ENCODE results near the gene ATP8B3.

The ATP8B3 gene

GRCh38 chr19:1816530-1817298 is 4.6 kb upstream of the ATP8B3 start:
- DNase-seq (ENCODE audit: low read depth in 2 of 2): no peak

GRCh38 chr19:1815605-1816529 is 3.8 kb upstream of the ATP8B3 start:
- DNase-seq (ENCODE audit: low read depth in 2 of 2): no peak

DNA sequence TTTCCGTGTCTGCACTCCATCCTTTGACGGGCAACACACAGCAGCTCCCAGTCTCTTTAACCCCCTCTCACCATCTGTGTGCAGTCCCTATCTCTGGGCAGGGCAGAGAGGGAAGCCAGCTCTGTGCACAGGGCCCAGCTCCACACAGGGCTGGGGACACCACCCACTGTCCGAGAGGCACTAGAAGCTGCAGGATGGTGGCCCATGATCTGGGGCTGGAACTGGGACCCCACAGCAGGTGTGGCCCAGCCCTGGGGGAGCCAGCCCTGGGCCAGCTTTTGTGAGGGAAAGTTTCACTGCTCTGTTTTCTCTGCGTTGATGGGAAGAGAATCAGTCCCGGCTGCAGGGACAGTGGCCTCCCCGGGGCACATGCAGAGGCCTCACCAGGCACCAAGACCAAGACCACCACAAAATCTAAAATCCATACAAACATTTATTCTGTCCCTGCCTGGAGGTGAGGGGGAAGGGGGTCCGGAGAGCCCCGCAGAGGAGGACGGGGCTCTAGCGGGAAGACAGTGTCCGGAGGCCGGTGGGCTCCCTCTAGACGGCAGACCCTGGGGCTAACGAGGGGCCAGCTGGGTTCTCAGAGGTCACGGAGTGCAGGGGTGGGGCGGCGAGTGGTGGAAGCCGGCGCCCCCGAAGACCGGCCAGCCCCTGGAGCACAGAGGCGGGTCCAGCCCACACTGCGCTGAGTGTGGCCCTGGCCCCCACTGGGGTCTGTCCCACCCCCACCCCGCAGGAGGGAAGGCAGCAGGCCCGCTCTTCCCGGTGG is 2.9 kb upstream of the ATP8B3 start:
- no peak for DNase-seq (ENCODE audit: low read depth in 2 of 2)

DNA sequence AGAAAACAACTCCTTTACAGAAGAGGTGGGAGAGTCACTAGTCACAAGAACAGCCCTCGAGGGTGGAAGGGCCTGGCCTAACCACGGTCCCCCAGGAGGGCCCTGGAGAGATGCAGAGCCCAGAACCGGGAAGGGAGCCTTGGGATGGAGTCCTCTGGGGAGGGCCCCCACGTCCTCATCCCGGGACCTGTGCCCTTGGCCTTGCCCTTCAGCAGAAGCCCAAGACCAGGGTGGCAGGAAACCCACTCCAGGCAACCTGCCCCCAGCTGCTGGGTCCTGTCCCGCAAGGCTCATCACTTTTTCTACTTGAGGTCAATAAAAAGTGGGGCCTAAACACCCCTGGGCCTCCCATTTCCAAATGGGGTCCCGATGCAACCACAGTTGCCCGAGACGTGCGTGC is 2.3 kb upstream of the ATP8B3 start:
- DNase-seq (ENCODE audit: low read depth in 2 of 2): no peak

- DNase-seq (ENCODE audit: low read depth in 2 of 2): no peak
These were observed 1.4 kb upstream of the ATP8B3 start for GRCh38 chr19:1813192-1814182.

DNA sequence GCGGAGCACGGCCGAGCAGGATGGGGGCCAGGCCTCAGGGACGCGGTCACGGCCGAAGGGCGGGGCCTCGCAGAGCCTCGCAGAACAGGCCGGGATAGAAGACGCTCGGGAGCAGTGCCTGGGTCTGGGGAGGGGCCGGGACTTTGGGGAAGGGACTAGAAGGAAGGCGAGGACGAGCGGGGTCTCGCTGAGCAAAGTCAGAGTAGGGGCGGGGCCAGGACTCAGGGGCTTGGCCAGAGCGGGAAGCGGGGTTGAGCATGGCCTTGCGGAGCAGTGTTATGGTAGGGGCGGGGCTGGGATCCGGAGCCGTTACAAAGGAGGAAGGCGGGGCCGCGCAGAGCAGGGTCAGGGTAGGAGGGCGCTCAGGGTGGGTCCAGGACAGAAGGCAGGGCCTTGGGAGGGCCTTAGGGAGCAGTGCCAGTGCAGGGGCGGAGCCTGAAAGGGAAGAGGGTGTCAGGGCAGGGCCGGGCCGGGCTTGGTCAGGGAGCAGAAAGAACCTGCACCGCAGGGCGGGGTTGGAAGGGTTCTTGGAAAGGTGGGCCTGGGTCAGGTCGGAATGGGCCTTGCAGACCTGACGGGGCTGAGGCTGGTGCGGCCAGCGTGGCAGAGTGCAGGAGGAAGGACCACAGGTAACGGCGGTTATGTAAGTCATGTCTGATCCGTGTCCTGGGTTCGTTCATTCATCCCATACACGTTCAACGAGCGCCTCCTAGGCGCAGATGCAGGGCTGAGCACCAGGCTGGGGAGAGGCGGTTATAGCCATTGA is 533 bp upstream of the ATP8B3 start:
- DNase-seq (ENCODE audit: low read depth in 2 of 2): peak; percentile 65 to 80

GRCh38 chr19:1811472-1811894 is 593 bp downstream of the ATP8B3 start:
- peak; percentile 23 to 26 for DNase-seq (ENCODE audit: low read depth in 2 of 2)

- DNase-seq (ENCODE audit: low read depth in 2 of 2): no peak
These were observed 1.5 kb downstream of the ATP8B3 start for GRCh38 chr19:1810439-1811160.

GRCh38 chr19:1809678-1810077 is 2.4 kb downstream of the ATP8B3 start:
- no peak for DNase-seq (ENCODE audit: low read depth in 2 of 2)

DNA sequence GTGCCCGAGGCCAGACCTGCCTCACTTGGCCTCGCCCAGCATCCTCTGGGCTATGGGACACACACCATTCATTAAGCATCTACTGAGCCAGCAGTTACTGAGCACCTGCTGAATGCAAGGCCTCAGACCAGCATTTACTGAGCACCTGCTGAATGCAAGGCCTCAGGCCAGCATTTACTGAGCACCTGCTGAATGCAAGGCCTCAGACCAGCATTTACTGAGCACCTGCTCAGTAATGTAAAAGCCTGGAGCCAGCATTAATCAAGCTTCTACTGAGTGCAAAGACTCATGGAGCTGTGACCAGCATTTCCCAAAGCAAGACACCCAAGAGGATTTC is 3.7 kb downstream of the ATP8B3 start:
- DNase-seq (ENCODE audit: low read depth in 2 of 2): no peak

GRCh38 chr19:1807695-1808394 is 4.2 kb downstream of the ATP8B3 start:
- no peak for DNase-seq (ENCODE audit: low read depth in 2 of 2)

DNA sequence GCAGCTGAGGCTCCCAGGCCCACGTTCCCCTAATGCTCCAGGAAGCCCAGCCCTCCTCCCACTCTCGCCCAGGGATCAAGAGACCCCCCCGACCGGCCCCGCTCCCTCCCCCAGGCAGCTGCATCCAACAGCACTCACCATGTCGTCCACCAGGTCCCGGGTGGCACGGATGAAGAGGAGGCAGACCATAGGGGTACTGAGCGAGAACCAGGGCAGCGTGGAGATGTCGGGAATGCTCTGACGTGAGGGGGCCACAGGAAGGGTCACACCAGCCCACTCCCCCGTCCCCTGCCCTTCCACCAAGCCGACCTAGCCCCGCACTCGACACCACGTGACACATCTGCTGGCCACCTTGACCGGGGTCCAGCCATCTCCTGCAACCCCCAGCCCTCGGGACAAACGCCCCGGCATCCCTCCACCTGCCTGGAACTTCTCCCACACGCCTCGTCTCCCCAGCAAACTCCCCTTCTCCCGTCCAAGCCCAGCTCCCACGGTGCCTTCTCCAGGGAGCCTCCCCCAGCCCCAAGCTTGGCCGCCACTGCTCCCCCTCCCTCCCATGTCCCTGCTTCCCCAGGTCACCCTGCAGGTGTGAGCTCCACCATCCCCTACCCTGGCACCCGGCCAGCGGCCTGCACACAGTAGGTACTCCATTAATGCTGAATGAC is 4.9 kb downstream of the ATP8B3 start:
- DNase-seq (ENCODE audit: low read depth in 2 of 2): no peak

DNA sequence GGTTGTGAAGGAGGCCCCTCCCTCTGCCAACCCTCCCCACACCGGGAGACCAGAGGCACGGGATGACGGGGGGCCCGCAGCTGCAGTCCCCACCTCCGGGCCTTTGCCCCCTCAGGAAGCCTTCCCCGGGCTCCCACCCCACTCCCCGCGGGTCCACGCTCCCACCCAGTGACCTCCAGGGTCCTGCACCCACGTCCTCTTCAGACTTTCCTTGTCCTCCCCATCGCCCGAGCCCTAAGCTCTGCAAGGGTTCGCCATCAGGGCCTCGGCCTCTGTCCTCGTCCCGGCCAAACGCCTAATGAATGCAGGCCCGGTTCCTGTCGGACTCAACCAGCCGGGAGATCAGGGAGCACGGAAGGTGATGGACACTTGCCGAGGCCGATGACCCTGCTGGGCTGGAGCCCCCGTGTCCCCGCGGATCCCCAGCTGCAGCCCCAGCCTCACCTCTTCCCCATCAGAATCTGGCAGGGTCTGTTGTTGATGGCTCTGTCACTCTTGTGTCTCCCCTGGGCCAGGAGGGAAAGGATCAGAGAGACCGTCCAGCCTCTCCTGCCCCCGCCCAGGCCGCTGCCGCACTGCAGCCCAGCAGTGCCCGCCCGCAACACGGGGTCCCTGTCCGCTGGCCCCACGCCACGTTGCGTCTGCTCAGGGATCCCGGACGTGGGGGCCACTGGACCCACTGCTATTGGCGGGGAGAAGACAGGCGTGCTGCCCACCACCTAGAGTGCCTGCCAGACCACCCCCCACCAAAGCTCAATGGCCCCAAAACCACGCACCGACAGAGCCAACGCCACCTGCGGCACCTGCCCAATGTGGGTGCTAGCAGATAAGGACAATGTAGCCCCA is 5.7 kb downstream of the ATP8B3 start:
- DNase-seq (ENCODE audit: low read depth in 2 of 2): no peak

DNA sequence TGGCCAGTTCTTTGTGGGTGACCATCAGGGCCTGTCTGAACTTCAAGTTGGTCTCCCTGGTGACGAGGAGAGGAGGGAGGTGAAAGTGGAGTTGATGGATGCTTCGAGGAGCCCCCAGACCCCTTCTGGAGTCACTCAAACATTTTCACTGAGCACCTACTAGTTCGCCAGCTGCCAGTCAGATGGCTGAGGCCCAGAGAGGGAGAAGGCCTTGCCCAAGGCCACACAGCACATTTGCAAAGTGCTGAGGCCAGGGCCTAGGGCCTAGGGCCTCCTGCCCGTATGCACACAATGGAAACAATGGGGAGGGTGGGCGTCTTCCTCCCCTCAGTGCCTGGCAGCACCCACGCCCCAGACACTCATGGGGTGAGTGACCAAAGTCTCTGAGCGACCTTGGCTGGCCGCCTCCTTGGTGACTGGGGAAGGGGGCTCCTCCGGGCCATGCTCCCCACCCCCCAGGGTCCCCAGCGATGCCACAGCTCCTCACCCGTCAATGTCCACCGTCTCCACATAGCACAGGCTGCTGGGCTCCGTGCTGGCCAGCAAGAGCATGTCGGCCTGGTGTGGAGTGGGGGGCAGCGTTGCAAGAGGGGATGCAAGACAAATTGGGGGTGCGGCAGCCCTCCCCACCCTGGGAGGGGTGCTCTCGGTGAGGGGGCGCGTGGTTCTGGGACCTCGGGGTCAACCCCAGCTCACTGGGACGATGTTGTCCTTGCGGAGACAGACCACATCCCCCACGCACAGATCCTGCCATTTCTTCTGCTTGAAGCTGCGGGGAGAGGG is 6.5 kb downstream of the ATP8B3 start:
- no peak for DNase-seq (ENCODE audit: low read depth in 2 of 2)

- DNase-seq (ENCODE audit: low read depth in 2 of 2): no peak
These were observed 7.2 kb downstream of the ATP8B3 start for GRCh38 chr19:1804858-1805257.

DNA sequence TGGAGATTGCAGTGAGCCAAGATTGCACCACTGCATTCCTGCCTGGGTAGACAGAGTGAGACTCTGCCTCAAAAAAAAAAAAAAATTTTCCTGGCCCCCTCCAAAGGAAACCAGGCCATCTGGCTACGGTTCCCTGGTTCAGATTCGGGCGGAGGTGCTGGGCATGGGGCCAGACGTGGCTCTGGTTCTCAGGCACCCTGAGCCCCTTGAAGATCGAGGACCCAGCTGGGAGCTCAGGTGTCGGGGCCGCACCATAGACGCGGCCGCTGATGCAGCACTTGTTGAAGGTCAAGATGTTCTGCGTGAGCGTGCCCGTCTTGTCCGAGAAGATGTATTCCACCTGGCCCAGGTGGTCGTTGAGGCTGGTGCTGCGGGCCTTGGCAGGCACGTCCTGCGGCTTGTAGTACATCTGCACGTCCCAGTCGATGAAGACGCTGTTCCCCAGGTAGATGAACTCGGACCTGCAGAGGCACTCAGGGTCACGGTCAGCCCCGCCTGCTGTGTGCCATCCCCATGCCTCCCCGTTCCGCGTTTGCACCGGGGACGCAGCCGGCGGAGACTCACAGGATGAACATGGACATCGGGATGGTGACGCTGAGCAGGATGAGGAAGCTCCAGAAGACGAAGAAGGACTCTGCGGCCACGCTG is 12.3 kb downstream of the ATP8B3 start:
- no peak for DNase-seq (ENCODE audit: low read depth in 2 of 2)

All from stimulated activated CD4-positive, alpha-beta T cell treated with anti-CD3 and anti-CD28 coated beads, Interleukin-12 subunit alpha, Interleukin-12 subunit beta, amount 100 ng/mL, for 24 hours (primary cell).